SKM-1 (cell line): ENCODE data around the gene DEFB131B.
"Not testable (repeated sequence)": the region's sequence is repeated elsewhere in the genome, so short reads cannot be mapped to it uniquely, and the experiment has no call there.

Experiments
- DNase-seq: peaks from one replicate; lab custom pipeline; 2025; ENCODE audit not compliant: unreplicated experiment; lab: John Stamatoyannopoulos, UW

DEFB131B gene

GRCh38 chr11:71878059-71878458 lies at the start of gene DEFB131B:
DEFB131B (plus strand) TSS chr11:71878453; CDS start chr11:71878453, 0 bp downstream.
- DNase-seq, result not testable (repeated sequence)

- not testable (repeated sequence) for DNase-seq
Observed at GRCh38 chr11:71829247-71829646, 49.0 kb upstream of the DEFB131B start.

- not testable (repeated sequence) for DNase-seq
Observed at GRCh38 chr11:71829686-71830085, 48.6 kb upstream of the DEFB131B start.

- DNase-seq, result not testable (repeated sequence)
Observed at GRCh38 chr11:71832811-71833210, 45.4 kb upstream of the DEFB131B start, which contains the start of gene DEFB108B. DEFB108B (plus strand) TSS chr11:71833200; CDS start chr11:71833200, 0 bp downstream.

GRCh38 chr11:71842720-71843119 lies 35.5 kb upstream of the DEFB131B start:
- DNase-seq, result not testable (repeated sequence)

- not testable (repeated sequence) for DNase-seq
Observed at GRCh38 chr11:71843355-71843754, 34.9 kb upstream of the DEFB131B start.

- no peak for DNase-seq
Observed at GRCh38 chr11:71843858-71844257, 34.4 kb upstream of the DEFB131B start.

GRCh38 chr11:71853895-71854294 lies 24.4 kb upstream of the DEFB131B start:
- not testable (repeated sequence) for DNase-seq

- not testable (repeated sequence) for DNase-seq
Observed at GRCh38 chr11:71855880-71856279, 22.4 kb upstream of the DEFB131B start.

- DNase-seq, result not testable (repeated sequence)
Observed at GRCh38 chr11:71860835-71861234, 17.4 kb upstream of the DEFB131B start.

GRCh38 chr11:71863978-71864627 lies 14.2 kb upstream of the DEFB131B start:
- DNase-seq, result not testable (repeated sequence)

GRCh38 chr11:71867209-71867608 lies 11.0 kb upstream of the DEFB131B start:
- not testable (repeated sequence) for DNase-seq

- DNase-seq, result not testable (repeated sequence)
Observed at GRCh38 chr11:71869931-71870330, 8.3 kb upstream of the DEFB131B start.

GRCh38 chr11:71870661-71871060 lies 7.6 kb upstream of the DEFB131B start:
- not testable (repeated sequence) for DNase-seq

GRCh38 chr11:71876262-71876661 lies 2.0 kb upstream of the DEFB131B start:
- not testable (repeated sequence) for DNase-seq

GRCh38 chr11:71885806-71886205 lies 7.6 kb downstream of the DEFB131B start:
- DNase-seq, result not testable (repeated sequence)

- DNase-seq, result not testable (repeated sequence)
Observed at GRCh38 chr11:71888335-71889010, 10.2 kb downstream of the DEFB131B start.

- not testable (repeated sequence) for DNase-seq
Observed at GRCh38 chr11:71889181-71889872, 11.1 kb downstream of the DEFB131B start.

GRCh38 chr11:71895961-71896360 lies 17.7 kb downstream of the DEFB131B start:
- DNase-seq, result no peak

GRCh38 chr11:71901137-71901536 lies 22.9 kb downstream of the DEFB131B start:
- not testable (repeated sequence) for DNase-seq

- no peak for DNase-seq
Observed at GRCh38 chr11:71908218-71908617, 30.0 kb downstream of the DEFB131B start.
